GM12892 (cell line): ENCODE results near the gene SLC45A3.
A peak's percentile ranks its signal among the peaks of the same experiment; 100 is the strongest.
"Not testable (repeated sequence)": the region's sequence is repeated elsewhere in the genome, so short reads cannot be mapped to it uniquely, and the experiment has no call there.

Experiments used
- DNase-seq: peaks from one replicate; pipeline ENCODE4 v3.0.0; 2011; ENCODE audit not compliant: insufficient read length
- FAIRE-seq: peaks from 2 replicates; lab custom pipeline; 2011; peaks lifted over from hg19 to GRCh38; lab: Jason Lieb, UNC
- POLR2A ChIP-seq: IDR thresholded peaks from 2 replicates; pipeline ENCODE4 v1.6.1; 2011; ENCODE audit warnings: low read depth, low read length, control low read depth
- POLR2AphosphoS5 ChIP-seq: IDR thresholded peaks from 2 replicates; pipeline ENCODE4 v1.6.1; 2011; ENCODE audit warnings: low read depth, low read length, control low read depth
- TAF1 ChIP-seq: IDR thresholded peaks from 2 replicates; pipeline ENCODE4 v1.6.1; 2011; ENCODE audit warnings: low read depth, mild to moderate bottlenecking, control low read depth, low read length, borderline replicate concordance

SLC45A3 gene

DNA sequence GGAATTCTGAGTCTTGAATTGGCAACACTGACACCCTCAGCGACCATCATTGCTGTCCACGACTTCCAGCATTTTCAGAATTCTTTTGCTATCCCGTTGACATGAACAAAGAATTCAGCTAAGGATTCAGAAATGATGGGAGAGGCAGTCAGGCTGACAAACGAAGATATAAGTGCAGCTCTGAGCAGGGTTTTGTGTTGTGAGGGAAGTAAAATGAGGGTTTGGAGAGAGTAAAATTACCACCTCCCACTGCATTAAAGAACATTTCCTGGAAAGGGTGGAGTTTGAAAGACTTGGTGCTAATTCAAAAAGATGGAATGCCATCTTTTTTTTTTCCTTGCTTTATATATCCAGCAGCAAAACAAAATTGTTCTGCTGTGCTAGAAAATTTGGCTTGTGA, 43.6 kb downstream of the SLC45A3 start:
- no peak for TF ChIP-seq TAF1
- no peak for TF ChIP-seq POLR2A
- TF ChIP-seq POLR2AphosphoS5 = no peak
- no peak for DNase-seq
- FAIRE-seq = no peak

GRCh38 chr1:205636138-205636530, 44.2 kb downstream of the SLC45A3 start:
- FAIRE-seq, DNase-seq: not testable (repeated sequence)

GRCh38 chr1:205633421-205633976, 46.8 kb downstream of the SLC45A3 start:
- DNase-seq = no peak
- no peak for FAIRE-seq
- no peak for TF ChIP-seq POLR2AphosphoS5
- TF ChIP-seq POLR2A = no peak

- TF ChIP-seq POLR2AphosphoS5 (no peak), TAF1 (no peak), POLR2A (no peak)
- no peak for DNase-seq
- FAIRE-seq = no peak
These were observed 47.6 kb downstream of the SLC45A3 start for GRCh38 chr1:205632669-205633169.

- FAIRE-seq (peak; percentile 89), DNase-seq (peak; percentile 90)
- TF ChIP-seq TAF1 (peak; percentile 81), POLR2AphosphoS5 (peak; percentile 89), POLR2A (peak; percentile 95)
These were observed 48.3 kb downstream of the SLC45A3 start, which contains the start of gene ELK4 for GRCh38 chr1:205631768-205632668. ELK4 (minus strand) TSS chr1:205632011; CDS start chr1:205623882, 8,129 bp downstream.

- FAIRE-seq = peak; percentile 93
These were observed 49.1 kb downstream of the SLC45A3 start for GRCh38 chr1:205631010-205631767.

GRCh38 chr1:205630651-205631009, 49.7 kb downstream of the SLC45A3 start:
- TF ChIP-seq TAF1 (no peak), POLR2A (no peak)
- DNase-seq (no peak), FAIRE-seq (no peak)

More at GRCh38 chr1:205631010-205631767, 49.1 kb downstream of the SLC45A3 start:
- DNase-seq = peak; percentile 62
- peak; percentile 97 for TF ChIP-seq TAF1
- peak; percentile 67; the same call in 1 of the 2 replicates for TF ChIP-seq POLR2A
- TF ChIP-seq POLR2AphosphoS5 = peak; percentile 73; the same call in 1 of the 2 replicates

- FAIRE-seq = no peak
- DNase-seq = no peak
- TF ChIP-seq POLR2A = no peak
- TF ChIP-seq POLR2AphosphoS5 = no peak
- no peak for TF ChIP-seq TAF1
These were observed 50.1 kb downstream of the SLC45A3 start for GRCh38 chr1:205630241-205630640.

- no peak for FAIRE-seq
- no peak for TF ChIP-seq POLR2A
- TF ChIP-seq POLR2AphosphoS5 = no peak
- no peak for TF ChIP-seq TAF1
- no peak for DNase-seq
These were observed 50.6 kb downstream of the SLC45A3 start for GRCh38 chr1:205629751-205630150.

GRCh38 chr1:205627956-205628355, 52.4 kb downstream of the SLC45A3 start:
- no peak for TF ChIP-seq POLR2A
- TF ChIP-seq TAF1 = no peak
- no peak for TF ChIP-seq POLR2AphosphoS5
- DNase-seq = no peak
- FAIRE-seq = no peak

- no peak for TF ChIP-seq TAF1
- no peak for FAIRE-seq
- no peak for DNase-seq
These were observed 54.1 kb downstream of the SLC45A3 start for GRCh38 chr1:205626216-205626615.

- FAIRE-seq (no peak), DNase-seq (no peak)
- TF ChIP-seq POLR2A (no peak), TAF1 (no peak), POLR2AphosphoS5 (no peak)
These were observed 56.7 kb downstream of the SLC45A3 start for GRCh38 chr1:205623646-205624045.

GRCh38 chr1:205620269-205620668, 60.0 kb downstream of the SLC45A3 start:
- DNase-seq (no peak), FAIRE-seq (no peak)
- TF ChIP-seq POLR2AphosphoS5 = no peak; the same call in 1 of the 2 replicates
- TF ChIP-seq POLR2A = no peak; the same call in 1 of the 2 replicates
- no peak for TF ChIP-seq TAF1
